ENCODE data around the gene KLF5.
A peak's percentile ranks its signal among the peaks of the same experiment; 100 is the strongest.
"Not testable (repeated sequence)": the region's sequence is repeated elsewhere in the genome, so short reads cannot be mapped to it uniquely, and the experiment has no call there.

KLF5 gene

DNA sequence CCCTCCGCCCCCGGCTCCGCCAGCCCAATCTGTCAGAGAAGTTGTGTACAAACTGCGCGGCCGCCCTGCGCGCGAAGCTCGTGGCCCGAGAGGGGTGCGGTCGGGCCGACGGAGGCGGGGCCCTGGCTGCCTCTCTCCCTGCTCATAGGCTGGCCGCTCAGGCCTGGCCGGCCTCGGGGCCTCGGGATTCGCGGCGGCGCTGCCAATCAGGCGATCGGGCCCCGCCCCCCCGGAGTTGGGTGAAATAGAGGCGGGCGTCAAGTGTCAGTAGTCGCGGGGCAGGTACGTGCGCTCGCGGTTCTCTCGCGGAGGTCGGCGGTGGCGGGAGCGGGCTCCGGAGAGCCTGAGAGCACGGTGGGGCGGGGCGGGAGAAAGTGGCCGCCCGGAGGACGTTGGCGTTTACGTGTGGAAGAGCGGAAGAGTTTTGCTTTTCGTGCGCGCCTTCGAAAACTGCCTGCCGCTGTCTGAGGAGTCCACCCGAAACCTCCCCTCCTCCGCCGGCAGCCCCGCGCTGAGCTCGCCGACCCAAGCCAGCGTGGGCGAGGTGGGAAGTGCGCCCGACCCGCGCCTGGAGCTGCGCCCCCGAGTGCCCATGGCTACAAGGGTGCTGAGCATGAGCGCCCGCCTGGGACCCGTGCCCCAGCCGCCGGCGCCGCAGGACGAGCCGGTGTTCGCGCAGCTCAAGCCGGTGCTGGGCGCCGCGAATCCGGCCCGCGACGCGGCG lies at the start of gene KLF5:
Gene KLF5 (plus strand): TSS at position 270 of the 724 bp plus-strand sequence. CDS start 323 bp downstream, at position 593.
- DNase-seq (ENCODE audit: low spot score in 2 of 2) (peak; percentile 86 to 87), ATAC-seq (ENCODE audit: low read depth) (peak; percentile 94)
- Mint-ChIP-seq H3K4me1 (peaks cover 9% of the 10 kb centered on the region), H3K4me3 (peak within 1 kb of the TSS; percentile 80), H3K36me3 (no peaks in the 10 kb centered on the region), H3K27me3 (peaks cover 16% of the 10 kb centered on the region), H3K27ac (peak within 1 kb of the TSS; percentile 70), H3K9me3 (no peaks in the 10 kb centered on the region)

DNA sequence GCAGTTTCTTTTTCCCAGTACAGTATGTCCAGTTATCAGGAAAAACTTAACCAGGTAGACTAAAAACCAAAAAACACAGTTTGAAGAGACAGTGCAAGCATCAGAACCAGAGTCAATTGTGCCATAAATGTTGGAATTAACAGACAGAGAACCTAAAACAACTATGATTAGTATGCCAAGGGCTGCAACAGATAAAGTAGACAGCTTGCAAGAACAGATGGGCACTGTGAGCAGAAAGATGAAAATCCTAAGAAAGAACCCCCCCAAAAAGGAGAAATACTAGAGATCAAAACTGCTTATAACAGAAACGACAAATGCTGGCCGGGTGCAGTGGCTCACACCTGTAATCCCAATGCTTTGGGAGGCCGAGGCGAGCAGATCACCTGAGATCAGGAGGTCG lies 47.1 kb upstream of the KLF5 start:
- H3K9me3 Mint-ChIP-seq: no peaks in the 10 kb centered on the region
- no peak overlapping the region for H3K4me3 Mint-ChIP-seq
- H3K27me3 Mint-ChIP-seq: no peaks in the 10 kb centered on the region
- no peak for DNase-seq (ENCODE audit: low spot score in 2 of 2)
- peaks cover 30% of the 10 kb centered on the region for H3K36me3 Mint-ChIP-seq
- no peak for ATAC-seq (ENCODE audit: low read depth)
- H3K27ac Mint-ChIP-seq: no peak overlapping the region
- no peaks in the 10 kb centered on the region for H3K4me1 Mint-ChIP-seq

DNA sequence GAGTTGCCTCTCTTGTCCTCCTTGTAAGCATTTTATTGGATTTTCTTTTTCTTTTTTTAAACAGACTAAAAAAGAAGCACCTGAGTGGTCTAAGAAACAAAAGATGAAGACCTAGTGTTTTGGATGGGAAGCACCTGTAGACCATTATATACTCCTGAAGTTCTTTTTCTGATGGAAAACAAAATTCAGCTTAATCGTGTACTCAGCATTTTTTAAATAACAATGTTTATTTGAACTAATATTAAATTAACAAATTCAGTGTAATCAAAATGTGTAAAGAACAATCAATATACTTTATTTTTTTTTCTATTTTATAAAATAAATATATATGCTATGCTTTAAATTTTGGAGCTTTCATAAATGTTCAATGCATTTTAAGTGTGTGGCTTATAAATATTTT lies 43.0 kb upstream of the KLF5 start:
- no peak overlapping the region for H3K27ac Mint-ChIP-seq

DNA sequence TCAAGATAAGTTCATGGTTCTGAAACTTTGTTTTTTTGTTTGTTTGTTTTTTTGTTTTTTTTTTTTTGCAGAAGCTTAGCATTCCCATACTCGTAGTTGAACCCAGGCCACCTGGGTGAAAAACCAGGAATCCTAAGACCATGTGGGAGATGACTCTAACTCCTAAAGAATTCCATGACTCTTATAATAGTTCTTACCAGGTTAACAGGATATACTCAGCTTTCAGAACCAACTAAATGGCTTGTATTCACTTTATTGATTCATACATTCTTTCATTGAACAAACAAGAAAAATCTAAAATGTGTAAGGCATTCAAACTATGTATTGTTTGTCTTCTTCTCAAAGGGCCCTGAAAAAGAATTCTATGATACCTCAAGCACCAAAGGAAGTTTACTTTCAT lies 40.5 kb upstream of the KLF5 start:
- Mint-ChIP-seq H3K4me3 (no peak overlapping the region), H3K9me3 (no peaks in the 10 kb centered on the region), H3K36me3 (peaks cover 22% of the 10 kb centered on the region), H3K27ac (no peak overlapping the region), H3K27me3 (no peaks in the 10 kb centered on the region), H3K4me1 (no peaks in the 10 kb centered on the region)
- DNase-seq (ENCODE audit: low spot score in 2 of 2): no peak
- no peak for ATAC-seq (ENCODE audit: low read depth)

More for the DNA sequence above, 43.0 kb upstream of the KLF5 start:
- no peak for ATAC-seq (ENCODE audit: low read depth)
- Mint-ChIP-seq H3K4me3 (no peak overlapping the region), H3K27me3 (no peaks in the 10 kb centered on the region), H3K4me1 (no peaks in the 10 kb centered on the region), H3K9me3 (no peaks in the 10 kb centered on the region), H3K36me3 (peaks cover 33% of the 10 kb centered on the region)
- no peak for DNase-seq (ENCODE audit: low spot score in 2 of 2)

DNA sequence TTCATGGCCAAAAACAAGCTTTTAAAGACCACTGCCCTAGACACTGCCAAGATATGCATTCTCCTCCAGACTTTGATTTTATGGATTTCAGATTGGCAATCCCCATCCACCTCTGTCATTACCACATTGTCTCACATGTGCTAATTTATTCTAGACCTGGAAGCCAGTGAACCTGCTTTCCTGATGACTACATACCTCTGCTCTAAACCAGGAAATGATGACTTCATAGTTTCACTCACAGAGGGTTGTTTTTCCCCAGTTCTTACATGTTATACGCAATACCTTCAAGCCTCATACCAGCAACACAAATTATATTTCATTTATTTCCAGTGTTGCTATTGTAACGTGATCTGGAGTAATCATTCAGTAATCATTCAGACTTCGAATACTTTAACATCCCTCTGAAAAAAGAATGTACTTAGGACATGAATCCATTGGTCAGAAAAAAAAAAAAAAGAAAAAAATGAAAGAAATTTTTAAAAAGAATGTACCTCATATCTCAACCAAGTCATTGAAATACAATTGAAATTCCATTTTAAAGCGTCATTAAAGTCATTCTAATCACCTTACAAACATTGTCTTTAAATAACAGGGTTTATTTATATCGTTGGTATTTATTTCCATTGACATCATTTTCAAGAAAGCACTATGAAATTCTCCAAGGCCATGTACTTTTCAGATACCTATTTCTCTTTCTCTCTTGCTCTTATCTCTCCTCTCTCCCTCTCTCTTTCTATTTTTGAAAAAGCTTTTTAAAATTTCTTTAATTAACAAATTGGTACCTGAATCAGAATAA lies 33.4 kb upstream of the KLF5 start:
- DNase-seq (ENCODE audit: low spot score in 2 of 2) (no peak), ATAC-seq (ENCODE audit: low read depth) (no peak)
- no peak overlapping the region for H3K4me3 Mint-ChIP-seq
- H3K9me3 Mint-ChIP-seq: no peaks in the 10 kb centered on the region
- no peaks in the 10 kb centered on the region for H3K27me3 Mint-ChIP-seq
- H3K27ac Mint-ChIP-seq: no peak overlapping the region
- peaks cover 5% of the 10 kb centered on the region for H3K36me3 Mint-ChIP-seq
- no peaks in the 10 kb centered on the region for H3K4me1 Mint-ChIP-seq

DNA sequence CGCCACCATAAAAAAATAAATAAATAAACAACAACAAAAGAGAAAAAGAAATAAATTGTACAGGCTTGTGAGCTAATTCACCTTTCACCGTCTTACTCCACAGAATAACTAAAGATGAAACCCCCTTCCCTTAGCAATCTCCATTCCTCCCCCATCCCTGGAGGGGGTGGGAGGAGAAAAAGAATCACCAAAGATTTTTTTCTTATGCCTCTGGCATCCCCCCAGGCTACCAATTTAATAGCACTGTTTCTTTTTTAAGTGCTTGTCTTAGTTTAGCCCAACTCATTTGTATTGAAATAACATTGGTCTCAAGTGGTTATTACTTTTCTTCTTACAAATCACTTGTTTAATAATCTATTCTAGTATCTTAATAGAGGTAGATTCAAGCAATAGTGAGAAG lies 23.9 kb upstream of the KLF5 start:
- no peak for ATAC-seq (ENCODE audit: low read depth)
- H3K4me1 Mint-ChIP-seq: no peaks in the 10 kb centered on the region
- no peaks in the 10 kb centered on the region for H3K36me3 Mint-ChIP-seq
- H3K27me3 Mint-ChIP-seq: no peaks in the 10 kb centered on the region
- no peak for DNase-seq (ENCODE audit: low spot score in 2 of 2)
- no peak overlapping the region for H3K27ac Mint-ChIP-seq
- no peak overlapping the region for H3K4me3 Mint-ChIP-seq
- no peaks in the 10 kb centered on the region for H3K9me3 Mint-ChIP-seq

DNA sequence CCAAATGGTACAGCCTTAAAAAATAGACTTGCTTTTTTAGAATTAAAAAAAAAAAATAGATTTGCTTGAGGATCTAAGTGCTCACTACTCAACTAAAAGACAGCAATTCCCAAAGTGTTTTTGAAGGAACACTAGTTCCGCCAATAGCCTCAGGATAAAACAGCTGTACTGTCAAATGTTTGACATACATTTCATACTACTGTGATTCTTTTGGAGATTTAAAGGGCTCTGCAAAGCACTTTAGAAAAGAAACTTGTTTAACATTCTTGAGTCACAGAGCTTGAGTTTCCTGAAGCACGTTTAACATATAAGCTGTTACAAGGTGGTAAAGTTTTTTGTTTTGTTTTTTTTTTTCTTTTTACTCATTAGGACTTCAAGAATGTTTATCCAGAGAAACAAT lies 23.1 kb upstream of the KLF5 start:
- H3K36me3 Mint-ChIP-seq: no peaks in the 10 kb centered on the region
- H3K9me3 Mint-ChIP-seq: no peaks in the 10 kb centered on the region
- H3K4me1 Mint-ChIP-seq: no peaks in the 10 kb centered on the region
- H3K27ac Mint-ChIP-seq: no peak overlapping the region
- H3K27me3 Mint-ChIP-seq: no peaks in the 10 kb centered on the region
- no peak overlapping the region for H3K4me3 Mint-ChIP-seq
- DNase-seq (ENCODE audit: low spot score in 2 of 2) (no peak), ATAC-seq (ENCODE audit: low read depth) (no peak)

DNA sequence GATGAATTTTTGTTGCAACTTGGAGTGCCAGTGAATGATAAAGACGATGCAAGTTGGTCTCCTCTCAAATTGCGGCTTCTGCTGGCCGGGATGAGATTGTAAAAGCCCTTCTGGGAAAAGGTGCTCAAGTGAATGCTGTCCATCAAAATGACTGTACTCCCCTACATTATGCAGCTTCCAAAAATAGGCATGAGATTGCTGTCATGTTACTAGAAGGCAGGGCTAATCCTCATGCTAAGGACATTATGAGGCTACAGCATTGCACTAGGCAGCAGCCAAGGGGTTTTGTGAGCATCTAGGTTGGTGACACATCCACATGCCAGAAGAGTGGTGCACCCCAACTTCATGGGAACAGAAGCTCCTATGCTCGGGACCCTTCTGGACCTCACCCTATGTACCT lies 22.2 kb upstream of the KLF5 start:
- no peak overlapping the region for H3K4me3 Mint-ChIP-seq
- H3K27me3 Mint-ChIP-seq: no peaks in the 10 kb centered on the region
- DNase-seq (ENCODE audit: low spot score in 2 of 2) (no peak), ATAC-seq (ENCODE audit: low read depth) (no peak)
- H3K36me3 Mint-ChIP-seq: no peaks in the 10 kb centered on the region
- no peak overlapping the region for H3K27ac Mint-ChIP-seq
- no peaks in the 10 kb centered on the region for H3K4me1 Mint-ChIP-seq
- H3K9me3 Mint-ChIP-seq: no peaks in the 10 kb centered on the region

DNA sequence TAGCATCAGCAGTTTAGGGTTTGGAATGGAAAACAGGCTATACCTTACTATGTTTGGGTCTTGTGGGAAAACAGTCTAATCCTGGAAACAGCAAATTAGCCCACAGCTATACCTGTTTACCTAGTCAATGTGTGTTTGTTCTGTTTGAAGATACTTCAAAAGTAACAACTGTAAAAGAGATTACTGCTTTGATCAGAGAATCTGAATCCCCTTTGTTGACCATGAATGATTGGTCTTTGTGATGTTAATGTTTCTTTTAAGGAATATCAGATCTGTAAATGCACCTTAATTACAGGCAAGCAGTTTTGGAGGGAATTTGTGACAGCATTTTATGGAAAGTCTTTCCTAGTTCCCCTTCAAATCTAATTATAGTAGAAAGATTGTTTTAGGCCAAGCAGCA lies 20.7 kb upstream of the KLF5 start:
- H3K9me3 Mint-ChIP-seq: no peaks in the 10 kb centered on the region
- H3K27ac Mint-ChIP-seq: no peak overlapping the region
- H3K4me1 Mint-ChIP-seq: no peaks in the 10 kb centered on the region
- no peaks in the 10 kb centered on the region for H3K27me3 Mint-ChIP-seq
- no peak for DNase-seq (ENCODE audit: low spot score in 2 of 2)
- no peak overlapping the region for H3K4me3 Mint-ChIP-seq
- H3K36me3 Mint-ChIP-seq: no peaks in the 10 kb centered on the region
- no peak for ATAC-seq (ENCODE audit: low read depth)

DNA sequence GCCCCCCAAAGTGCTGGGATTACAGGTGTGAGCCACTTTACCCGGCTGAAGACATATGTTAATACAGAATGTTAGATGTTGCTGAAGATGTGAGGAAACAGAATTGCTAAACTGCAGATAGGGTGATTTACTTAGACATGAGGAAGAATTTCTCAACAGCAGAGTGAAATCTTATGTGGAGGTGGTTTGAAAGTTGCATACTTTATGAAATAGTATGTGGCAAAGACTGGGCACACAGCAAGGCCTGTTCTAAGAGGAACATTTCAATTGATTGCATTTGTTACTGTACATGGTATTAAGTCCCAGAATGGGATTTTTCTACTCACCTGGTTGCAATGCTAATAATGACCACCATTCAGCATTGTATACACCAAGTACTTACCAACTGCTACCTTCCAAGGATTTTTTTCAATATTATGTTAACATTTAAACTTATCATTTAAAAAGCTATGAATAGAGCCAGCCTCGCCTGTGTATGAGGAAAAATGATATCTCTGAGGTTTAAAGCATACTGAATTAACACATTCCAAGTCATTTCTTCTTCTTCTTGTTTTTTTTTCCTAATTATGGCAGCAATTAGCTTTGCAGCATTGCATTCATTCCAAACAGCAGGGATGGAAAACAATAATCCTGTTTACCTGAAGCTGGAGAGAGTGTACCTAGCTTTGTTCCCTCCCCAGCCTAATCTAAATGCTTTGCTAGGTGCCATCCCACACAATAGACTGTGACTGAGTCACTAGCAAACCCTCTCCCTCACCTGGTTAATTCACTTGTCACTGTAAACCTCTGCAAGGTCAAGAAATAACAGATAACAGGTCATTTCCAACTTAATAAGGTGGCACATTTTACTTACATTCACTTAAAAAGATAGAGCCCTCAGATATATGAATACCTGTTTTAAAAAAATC lies 19.4 kb upstream of the KLF5 start:
- Mint-ChIP-seq H3K4me3 (no peak overlapping the region), H3K36me3 (no peaks in the 10 kb centered on the region), H3K27ac (no peak overlapping the region), H3K4me1 (no peaks in the 10 kb centered on the region), H3K27me3 (no peaks in the 10 kb centered on the region), H3K9me3 (no peaks in the 10 kb centered on the region)
- no peak for DNase-seq (ENCODE audit: low spot score in 2 of 2)
- no peak for ATAC-seq (ENCODE audit: low read depth)

DNA sequence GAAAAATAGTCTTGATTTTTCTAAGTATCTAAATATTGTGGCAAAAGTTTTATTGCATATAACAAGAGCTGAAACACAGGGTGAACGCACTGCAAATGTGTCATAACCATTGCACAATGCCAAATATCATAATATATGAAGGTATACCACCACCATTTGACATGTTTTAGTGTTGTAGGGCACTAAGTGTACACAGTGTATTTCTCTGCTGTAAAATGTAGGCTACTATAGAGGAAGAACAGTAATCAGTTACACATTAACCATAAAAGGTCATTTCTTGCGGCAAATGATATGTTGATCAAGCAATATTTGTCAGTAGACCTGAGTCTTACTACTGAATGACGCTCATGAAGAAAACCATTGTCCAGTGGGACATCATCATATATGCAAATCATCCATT lies 18.3 kb upstream of the KLF5 start:
- no peak overlapping the region for H3K4me3 Mint-ChIP-seq
- no peaks in the 10 kb centered on the region for H3K4me1 Mint-ChIP-seq
- no peak overlapping the region for H3K27ac Mint-ChIP-seq
- DNase-seq (ENCODE audit: low spot score in 2 of 2) (no peak), ATAC-seq (ENCODE audit: low read depth) (no peak)
- H3K36me3 Mint-ChIP-seq: no peaks in the 10 kb centered on the region
- H3K27me3 Mint-ChIP-seq: no peaks in the 10 kb centered on the region
- H3K9me3 Mint-ChIP-seq: no peaks in the 10 kb centered on the region

DNA sequence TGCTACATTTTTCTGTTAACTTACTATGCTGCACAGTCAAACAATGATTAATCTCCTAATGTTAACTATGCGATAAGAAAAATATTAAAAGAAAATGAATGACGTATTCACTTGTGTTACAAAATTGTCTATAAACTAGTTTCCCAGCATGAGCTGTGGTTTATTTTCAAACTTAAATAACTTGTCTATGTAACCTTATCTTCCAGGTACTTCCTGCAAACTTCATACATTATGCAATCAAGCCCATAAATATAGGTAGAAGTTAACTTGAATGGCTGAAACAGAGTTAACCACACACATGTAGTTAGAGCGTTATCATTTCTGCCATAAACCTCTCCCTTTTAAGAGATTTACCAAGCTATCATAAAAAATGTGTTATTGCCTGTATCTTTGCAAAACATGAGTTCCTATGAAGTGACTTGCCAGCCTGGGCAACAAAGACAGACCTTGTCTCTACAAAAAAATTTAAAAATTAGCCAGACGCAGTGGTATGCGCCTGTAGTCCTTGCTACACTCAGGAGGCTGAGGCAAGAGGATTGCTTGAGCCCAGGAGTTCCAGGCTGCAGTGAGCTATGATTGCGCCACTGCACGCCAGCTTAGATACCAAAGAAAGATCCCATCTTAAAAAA lies 17.7 kb upstream of the KLF5 start:
- Mint-ChIP-seq H3K9me3 (no peaks in the 10 kb centered on the region), H3K36me3 (no peaks in the 10 kb centered on the region), H3K4me1 (no peaks in the 10 kb centered on the region), H3K27ac (no peak overlapping the region), H3K4me3 (no peak overlapping the region), H3K27me3 (no peaks in the 10 kb centered on the region)
- no peak for DNase-seq (ENCODE audit: low spot score in 2 of 2)
- no peak for ATAC-seq (ENCODE audit: low read depth)

DNA sequence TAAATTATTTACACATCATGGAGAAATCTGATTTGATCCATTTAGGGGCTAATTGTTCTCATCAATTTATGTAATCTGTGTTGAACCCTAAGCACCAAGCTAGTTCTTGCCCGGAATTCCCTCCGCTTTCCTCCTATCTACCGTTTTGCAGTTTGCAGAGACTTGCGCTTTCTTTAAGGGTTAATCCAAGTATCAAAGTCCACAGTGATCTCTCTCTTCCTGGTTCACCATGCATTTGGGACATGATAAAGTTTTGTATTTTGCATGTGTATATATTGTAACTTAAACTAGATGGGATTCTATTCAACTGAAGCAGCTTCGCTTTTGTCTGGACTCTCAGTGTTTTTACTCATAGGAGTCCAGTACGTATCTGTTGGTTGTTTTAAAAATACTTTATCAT lies 13.8 kb upstream of the KLF5 start:
- ATAC-seq (ENCODE audit: low read depth): no peak
- Mint-ChIP-seq H3K36me3 (no peaks in the 10 kb centered on the region), H3K27me3 (no peaks in the 10 kb centered on the region), H3K27ac (no peak overlapping the region), H3K4me3 (no peak overlapping the region), H3K4me1 (no peaks in the 10 kb centered on the region), H3K9me3 (no peaks in the 10 kb centered on the region)
- no peak for DNase-seq (ENCODE audit: low spot score in 2 of 2)

DNA sequence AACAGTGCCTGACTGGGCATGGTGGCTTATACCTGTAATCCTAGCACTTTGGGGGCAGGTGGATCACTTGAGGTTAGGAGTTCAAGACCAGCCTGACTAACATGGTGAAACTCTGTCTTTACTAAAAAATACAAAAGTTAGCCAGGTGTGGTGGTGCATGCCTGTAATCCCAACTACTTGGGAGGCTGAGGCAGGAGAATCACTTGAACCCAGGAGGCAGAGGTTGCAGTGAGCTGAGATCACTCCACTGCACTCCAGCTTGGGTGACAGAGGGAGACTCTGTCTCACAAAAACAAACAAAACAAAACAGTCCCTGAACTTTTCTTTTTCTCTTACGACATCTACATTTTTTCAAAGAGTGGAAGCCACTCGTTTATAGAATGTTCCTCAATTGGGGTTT lies 10.2 kb upstream of the KLF5 start:
- H3K27ac Mint-ChIP-seq; H3K4me1 Mint-ChIP-seq; H3K9me3 Mint-ChIP-seq; DNase-seq (ENCODE audit: low spot score in 2 of 2); H3K27me3 Mint-ChIP-seq; H3K4me3 Mint-ChIP-seq; ATAC-seq (ENCODE audit: low read depth); H3K36me3 Mint-ChIP-seq: not testable (repeated sequence)

Data from memory B cell (primary cell).